ENCODE results near the gene NBPF3. TPM values are rescaled to one million over a fixed set of nuclear protein-coding genes. Genes with fewer than 3 reads are reported as not detected.

The NBPF3 gene
- total and polyA plus RNA-seq, 2 donors (not counting 3 experiments of a cell fraction or from before 2014, with no cell fraction given): 3.3 to 6.5 TPM

DNA sequence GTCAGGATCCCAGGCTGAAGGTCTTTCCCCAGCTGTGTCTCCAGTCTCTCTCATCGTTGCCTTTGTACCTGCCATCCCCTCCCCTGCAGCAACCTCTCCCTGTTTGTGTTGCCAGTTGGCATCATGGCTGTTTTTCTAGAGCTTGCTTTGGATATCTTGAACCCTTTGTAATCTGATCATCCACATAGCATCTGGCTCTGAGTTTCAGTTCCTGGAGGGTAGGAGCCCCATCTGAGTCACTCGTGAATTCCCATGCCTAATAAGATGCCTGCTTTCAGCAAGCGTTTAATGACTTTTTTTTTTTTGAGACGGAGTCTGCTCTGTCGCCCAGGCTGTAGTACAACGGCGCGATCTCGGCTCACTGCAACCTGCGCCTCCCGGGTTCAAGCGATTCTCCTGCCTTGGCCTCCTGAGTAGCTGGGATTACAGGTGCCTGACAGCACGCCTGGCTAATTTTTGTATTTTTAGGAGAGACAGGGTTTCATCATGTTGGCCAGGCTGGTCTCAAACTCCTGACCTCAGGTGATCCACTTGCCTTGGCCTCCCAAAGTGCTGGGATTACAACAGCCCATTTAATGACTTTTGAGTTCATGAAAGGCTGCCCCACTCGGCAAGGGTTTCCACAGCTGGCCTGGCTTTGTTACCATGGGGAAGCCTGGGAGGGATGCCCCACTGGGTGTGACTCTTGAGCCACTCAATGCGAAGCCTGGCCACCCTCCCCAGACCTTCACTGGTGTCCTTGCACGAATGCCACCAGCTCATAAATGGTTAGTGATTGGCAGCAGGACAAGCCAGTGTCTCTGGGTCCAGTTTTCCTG, 81.2 kb downstream of the NBPF3 start:
- peaks cover 2 to 3% of the 10 kb centered on the region in 2 experiments for H3K27me3 ChIP-seq (ENCODE audit: control insufficient read depth in 2 of 2, insufficient read depth in 2 of 2, low read length in 2 of 2)
- dilution Hi-C loops (cut with MboI; ENCODE audit: extremely low pct_ligation_motif_present, low sequenced_read_pairs): no loop called here
- no peaks in the 10 kb centered on the region for H4K20me1 ChIP-seq (replicated peaks; ENCODE audit: control insufficient read depth, extremely low read depth, insufficient read depth, low read length)
- POLR2A ChIA-PET: no interaction called here
- no peak overlapping the region for H3K9ac ChIP-seq (replicated peaks; ENCODE audit: extremely low read depth, insufficient read depth, low read length)
- no peak overlapping the region for H3K4me2 ChIP-seq (ENCODE audit: insufficient read depth, low read length)
- intact Hi-C loops (cut with micrococcal nuclease): no loop called here
- H3K27ac ChIP-seq (ENCODE audit: insufficient read depth, low read depth, low read length): no peak overlapping the region
- H3K9me3 ChIP-seq (replicated peaks; ENCODE audit: control insufficient read depth, insufficient read depth, low read length): no peaks in the 10 kb centered on the region
- no peak for DNase-seq (ENCODE audit: low read depth, low spot score)
- H3K36me3 ChIP-seq (ENCODE audit: control insufficient read depth in 2 of 2, extremely low read depth in 1 of 2, insufficient read depth in 2 of 2, low read length in 2 of 2): no peaks in the 10 kb centered on the region
- BruUV-seq (replicated peaks): no TSS peak
- TF ChIP-seq FOS (IDR thresholded peaks at IDR 0.05; ENCODE audit: borderline replicate concordance, insufficient read depth, low read length): no peak
- TF ChIP-seq MAX (IDR thresholded peaks at IDR 0.05; ENCODE audit: insufficient read depth, insufficient read length): no peak
- no peak for TF ChIP-seq JUN (IDR thresholded peaks at IDR 0.05; ENCODE audit: borderline replicate concordance, insufficient read depth, insufficient read length, low read depth)
- no peak for TF ChIP-seq MYC (IDR thresholded peaks at IDR 0.05; ENCODE audit: low read depth, low read length)
- TF ChIP-seq EZH2 (IDR thresholded peaks at IDR 0.05; ENCODE audit: borderline replicate concordance, low read depth, low read length, severe bottlenecking): no peak
- no peak for TF ChIP-seq GATA2 (IDR thresholded peaks at IDR 0.05; ENCODE audit: insufficient read depth, insufficient read length, low read depth, low read length)
- TF ChIP-seq POLR2AphosphoS5 (IDR thresholded peaks at IDR 0.05; ENCODE audit: insufficient read depth, low read depth, low read length): no peak
- TF ChIP-seq, protein P1, sequence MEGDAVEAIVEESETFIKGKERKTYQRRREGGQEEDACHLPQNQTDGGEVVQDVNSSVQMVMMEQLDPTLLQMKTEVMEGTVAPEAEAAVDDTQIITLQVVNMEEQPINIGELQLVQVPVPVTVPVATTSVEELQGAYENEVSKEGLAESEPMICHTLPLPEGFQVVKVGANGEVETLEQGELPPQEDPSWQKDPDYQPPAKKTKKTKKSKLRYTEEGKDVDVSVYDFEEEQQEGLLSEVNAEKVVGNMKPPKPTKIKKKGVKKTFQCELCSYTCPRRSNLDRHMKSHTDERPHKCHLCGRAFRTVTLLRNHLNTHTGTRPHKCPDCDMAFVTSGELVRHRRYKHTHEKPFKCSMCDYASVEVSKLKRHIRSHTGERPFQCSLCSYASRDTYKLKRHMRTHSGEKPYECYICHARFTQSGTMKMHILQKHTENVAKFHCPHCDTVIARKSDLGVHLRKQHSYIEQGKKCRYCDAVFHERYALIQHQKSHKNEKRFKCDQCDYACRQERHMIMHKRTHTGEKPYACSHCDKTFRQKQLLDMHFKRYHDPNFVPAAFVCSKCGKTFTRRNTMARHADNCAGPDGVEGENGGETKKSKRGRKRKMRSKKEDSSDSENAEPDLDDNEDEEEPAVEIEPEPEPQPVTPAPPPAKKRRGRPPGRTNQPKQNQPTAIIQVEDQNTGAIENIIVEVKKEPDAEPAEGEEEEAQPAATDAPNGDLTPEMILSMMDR (IDR thresholded peaks at IDR 0.05; ENCODE audit: extremely low read depth in 1 of 2, insufficient read depth in 1 of 2, low read depth in 1 of 2, low read length in 2 of 2): no peak
- no peak for TF ChIP-seq POLR2A (IDR thresholded peaks at IDR 0.05; ENCODE audit: low read depth, low read length)
- H3K9me1 ChIP-seq (replicated peaks; ENCODE audit: control insufficient read depth, extremely low read depth, insufficient read depth, low read length): no peaks in the 10 kb centered on the region
- no peaks in the 10 kb centered on the region for H3K79me2 ChIP-seq (ENCODE audit: control insufficient read depth, insufficient read depth, low read length)
- CTCF ChIA-PET: interaction anchor here (1.2 to 3.7 kb wide), 2 partner anchors 13 to 149 kb away, joined by 3 to 18 read pairs; partner anchors contain the start of gene ALPL
- FAIRE-seq: no peak
- no peak overlapping the region for H2AFZ ChIP-seq (ENCODE audit: low read depth, low read length)
- H3K4me3 ChIP-seq (replicated peaks in 1 of 3; ENCODE audit: insufficient read depth in 1 of 3, low read depth in 1 of 3, low read length in 3 of 3): no peak overlapping the region
- no peaks in the 10 kb centered on the region for H3K4me1 ChIP-seq (ENCODE audit: control insufficient read depth, extremely low read depth, insufficient read depth, low read length)
